C4-2B (cell line): ENCODE measurements around the gene MACF1.

ENCODE experiments used
- H3K27ac ChIP-seq: fragments of 450-650 bp; 2 replicates; pipeline ENCODE4 v1.5.1; 2017
- CTCF ChIP-seq: fragments of 450-650 bp; conservative IDR thresholded peaks from 2 replicates; pipeline ENCODE4 v1.5.1; 2017; ENCODE audit warnings: mild to moderate bottlenecking
- ZFX ChIP-seq: fragments of 450-650 bp; IDR thresholded peaks from 2 replicates; pipeline ENCODE4 v1.6.1; 2017

The MACF1 gene

GRCh38 chr1:39170731-39171667, 33.5 kb upstream of the MACF1 start:
- no peak overlapping the region for H3K27ac ChIP-seq
- TF ChIP-seq ZFX: no peak
- no peak for TF ChIP-seq CTCF

GRCh38 chr1:39173119-39173994, 31.1 kb upstream of the MACF1 start:
- TF ChIP-seq ZFX (no peak), CTCF (no peak)
- H3K27ac ChIP-seq: no peak overlapping the region

GRCh38 chr1:39173995-39174380, 30.5 kb upstream of the MACF1 start:
- TF ChIP-seq CTCF: no peak
- no peak for TF ChIP-seq ZFX

GRCh38 chr1:39174390-39175081, 30.0 kb upstream of the MACF1 start:
- H3K27ac ChIP-seq: no peak overlapping the region

More at GRCh38 chr1:39173995-39174380, 30.5 kb upstream of the MACF1 start:
- H3K27ac ChIP-seq: no peak overlapping the region

GRCh38 chr1:39177706-39178105, 26.8 kb upstream of the MACF1 start:
- H3K27ac ChIP-seq: no peak overlapping the region
- TF ChIP-seq CTCF: no peak
- TF ChIP-seq ZFX: no peak

More at GRCh38 chr1:39174390-39175081, 30.0 kb upstream of the MACF1 start:
- TF ChIP-seq ZFX: no peak

- no peak overlapping the region for H3K27ac ChIP-seq
- no peak for TF ChIP-seq ZFX
- no peak for TF ChIP-seq CTCF
Measured at GRCh38 chr1:39178541-39179431, 25.7 kb upstream of the MACF1 start.

- TF ChIP-seq CTCF (no peak), ZFX (no peak)
- no peak overlapping the region for H3K27ac ChIP-seq
Measured at GRCh38 chr1:39181311-39181710, 23.2 kb upstream of the MACF1 start.
